ENCODE measurements around the gene LCNL1.

LCNL1 gene

DNA sequence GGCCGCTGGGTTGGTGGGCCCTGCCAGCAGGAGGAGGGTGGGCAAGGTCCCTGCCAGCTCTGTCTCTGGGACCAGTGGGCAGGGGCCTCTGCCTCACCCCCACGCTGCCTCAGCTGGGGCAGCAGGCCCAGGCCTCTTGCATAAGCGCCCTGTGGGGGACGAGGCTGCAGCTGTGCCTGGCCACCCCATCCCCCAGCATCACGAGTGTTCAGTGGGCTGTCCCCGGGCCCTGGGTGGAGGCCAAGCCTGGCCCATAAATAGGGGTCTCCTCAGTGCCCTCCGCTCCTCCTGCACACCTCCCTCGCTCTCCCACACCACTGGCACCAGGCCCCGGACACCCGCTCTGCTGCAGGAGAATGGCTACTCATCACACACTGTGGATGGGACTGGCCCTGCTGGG is 5.6 kb upstream of the LCNL1 start, which contains the start of gene PTGDS:
PTGDS (plus strand) TSS at position 282 of the 400 bp plus-strand sequence; CDS start at position 357, 75 bp downstream.
- no peak for FAIRE-seq

- no peak for FAIRE-seq
These were observed 5.1 kb upstream of the LCNL1 start for GRCh38 chr9:136977649-136978072.

DNA sequence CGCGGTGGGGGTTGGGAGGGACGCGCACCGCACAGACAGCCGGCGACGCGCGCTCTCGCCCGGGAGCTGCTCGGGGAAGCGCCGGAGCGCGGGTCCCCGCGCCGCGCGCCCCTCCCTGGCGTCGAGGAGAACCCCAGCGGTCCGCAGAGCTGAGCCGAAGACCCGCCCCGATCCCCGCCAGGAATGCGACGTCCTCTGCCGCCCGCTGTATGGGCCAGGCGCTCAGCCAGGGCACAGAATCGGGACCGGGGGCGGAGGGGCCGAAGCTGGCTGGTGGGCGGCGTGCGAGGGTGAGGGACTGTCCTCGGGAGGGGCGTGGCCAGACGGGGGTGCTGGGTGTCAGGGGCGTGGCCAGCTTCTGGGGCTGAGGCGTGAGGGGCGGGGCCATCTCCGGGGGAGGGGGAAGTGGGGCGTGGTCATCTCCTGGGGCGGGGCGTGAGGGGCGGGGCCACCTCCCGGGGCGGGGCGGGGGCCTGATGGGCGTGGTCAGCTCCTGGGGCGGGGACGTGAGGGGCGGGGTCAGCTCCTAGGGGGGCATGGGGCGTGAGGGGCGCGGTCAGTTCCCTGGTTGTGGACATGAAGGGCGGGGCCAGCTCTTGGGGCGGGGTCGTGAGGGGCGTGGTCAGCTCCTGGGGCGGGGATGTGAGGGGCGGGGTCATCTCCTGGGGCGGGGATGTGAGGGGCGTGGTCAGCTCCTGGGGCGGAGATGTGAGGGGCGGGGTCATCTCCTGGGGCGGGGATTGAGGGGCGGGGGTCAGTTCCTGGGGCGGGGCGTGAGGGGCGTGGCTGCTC is 4.5 kb upstream of the LCNL1 start:
- FAIRE-seq, result no peak

GRCh38 chr9:136978865-136979544 is 3.8 kb upstream of the LCNL1 start:
- FAIRE-seq, result no peak

- FAIRE-seq, result no peak
These were observed 2.8 kb upstream of the LCNL1 start for GRCh38 chr9:136979769-136980587.

- FAIRE-seq, result no peak
These were observed 1.9 kb upstream of the LCNL1 start for GRCh38 chr9:136980669-136981478.

GRCh38 chr9:136981588-136982231 is 1.1 kb upstream of the LCNL1 start:
- FAIRE-seq, result no peak

- no peak for FAIRE-seq
These were observed 374 bp downstream of the LCNL1 start for GRCh38 chr9:136983167-136983566.

DNA sequence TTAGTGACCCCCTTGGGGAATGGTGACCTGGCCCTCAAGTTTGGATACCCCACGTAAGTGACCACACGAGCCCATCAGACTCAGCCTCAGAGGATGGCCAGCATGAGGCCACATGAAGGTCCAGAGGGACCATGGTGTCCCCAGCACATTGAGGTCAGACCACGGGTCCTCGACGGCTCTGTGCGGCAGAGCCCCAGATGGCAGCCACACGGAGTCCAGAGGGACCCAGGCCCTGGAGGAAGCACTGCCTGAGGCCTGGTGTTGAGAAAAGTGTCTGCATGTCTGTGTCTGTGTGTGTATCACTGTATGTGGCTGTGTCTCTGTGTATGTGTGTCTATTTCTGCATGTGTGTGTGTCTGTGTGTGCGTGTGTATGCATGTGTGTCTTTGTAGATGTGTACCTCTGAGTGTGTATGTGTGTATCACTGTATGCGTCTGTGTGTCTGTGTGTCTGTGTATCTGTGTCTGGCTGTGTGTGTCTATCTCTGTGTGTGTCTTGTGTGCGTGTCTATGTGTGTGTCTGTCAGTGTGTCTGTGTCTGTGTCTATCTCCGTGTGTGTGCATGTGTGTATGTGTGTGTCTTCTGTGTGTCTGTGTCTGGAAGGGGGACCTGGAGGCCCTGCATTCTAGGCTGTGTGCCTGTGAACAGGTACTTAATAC is 992 bp downstream of the LCNL1 start:
- no peak for FAIRE-seq

- no peak for FAIRE-seq
These were observed 1.8 kb downstream of the LCNL1 start for GRCh38 chr9:136984464-136985026.

GRCh38 chr9:136985027-136985602 is 2.3 kb downstream of the LCNL1 start:
- no peak for FAIRE-seq

- FAIRE-seq, result no peak
These were observed 3.1 kb downstream of the LCNL1 start for GRCh38 chr9:136985853-136986252.

- no peak for FAIRE-seq
These were observed 6.1 kb downstream of the LCNL1 start for GRCh38 chr9:136988872-136989271.

- FAIRE-seq, result no peak
These were observed 7.6 kb downstream of the LCNL1 start for GRCh38 chr9:136990242-136990911.

DNA sequence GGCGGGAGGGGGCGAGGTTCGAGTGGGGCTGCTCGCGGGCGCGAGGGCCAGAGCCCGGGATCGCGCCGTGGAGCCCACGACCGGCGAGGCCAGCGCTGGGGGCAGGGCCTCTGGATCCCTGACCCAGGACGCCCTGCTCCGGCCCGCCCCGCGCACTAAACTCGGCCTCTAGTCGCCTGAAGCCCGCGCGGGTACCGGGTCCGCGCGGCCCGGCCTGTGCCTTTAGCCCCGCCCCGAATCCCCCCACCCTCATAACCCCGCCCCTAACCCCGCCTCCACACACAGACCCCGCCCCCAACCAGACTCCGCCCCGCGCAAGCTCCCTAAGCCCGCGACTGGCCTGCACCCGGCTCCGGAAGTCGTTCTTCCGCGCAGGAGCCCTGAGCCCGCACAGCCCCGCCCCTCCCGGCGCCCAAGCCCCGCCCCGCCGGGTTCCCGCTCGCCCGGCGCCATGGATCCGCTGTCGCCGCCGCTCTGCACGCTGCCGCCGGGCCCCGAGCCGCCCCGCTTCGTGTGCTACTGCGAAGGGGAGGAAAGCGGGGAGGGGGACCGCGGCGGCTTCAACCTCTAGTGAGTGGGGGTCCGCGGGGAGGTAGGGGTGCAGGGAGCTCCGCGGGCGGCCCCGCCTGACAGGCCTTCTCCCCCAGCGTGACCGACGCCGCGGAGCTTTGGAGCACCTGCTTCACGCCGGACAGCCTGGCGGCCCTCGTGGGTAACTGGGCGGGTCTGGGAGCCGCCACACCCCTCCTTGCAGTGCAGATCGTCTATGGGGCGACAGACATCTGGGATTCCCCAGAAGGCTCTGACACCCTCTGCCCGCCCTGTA is 9.4 kb downstream of the LCNL1 start, which contains the start of gene PAXX:
PAXX (plus strand) TSS at position 430 of the 826 bp plus-strand sequence; CDS start at position 452, 22 bp downstream.
- no peak for FAIRE-seq

GRCh38 chr9:136992819-136993369 is 10.1 kb downstream of the LCNL1 start:
- no peak for FAIRE-seq

DNA sequence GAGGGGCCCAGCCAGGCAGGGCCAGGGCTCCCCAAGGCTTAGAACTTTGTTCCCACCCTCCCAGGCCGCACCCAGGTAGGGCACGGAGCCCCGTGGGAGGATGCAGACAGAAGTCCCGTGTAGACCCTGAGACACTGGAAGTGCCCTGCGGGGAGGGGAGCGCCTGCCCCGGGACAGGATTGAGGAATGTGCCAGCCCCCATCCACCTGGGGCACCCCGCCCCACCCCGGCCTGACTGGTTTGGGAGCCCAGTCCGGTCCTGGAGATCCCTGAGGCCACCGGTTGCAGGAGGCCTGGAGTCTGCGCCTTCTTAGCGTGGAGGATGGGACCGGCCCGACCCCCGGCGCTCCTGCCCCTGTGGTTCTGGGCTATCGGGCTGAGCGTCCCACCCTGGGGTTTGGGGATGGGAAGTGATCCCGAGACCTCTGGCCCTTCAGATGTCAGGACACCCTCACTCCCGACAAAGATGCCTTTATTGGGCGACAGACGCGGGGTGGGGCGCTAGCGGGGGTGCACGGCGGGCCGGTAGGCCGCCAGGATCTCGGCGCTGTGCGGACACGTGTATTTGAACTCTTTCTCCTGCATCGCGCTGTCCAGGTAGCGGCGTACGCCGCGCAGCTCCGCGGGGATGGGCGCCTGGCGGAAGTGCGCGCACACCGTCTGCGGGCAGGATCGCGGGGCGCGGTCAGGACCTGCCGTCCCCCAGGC is 11.5 kb downstream of the LCNL1 start:
- FAIRE-seq, result no peak

GRCh38 chr9:136994888-136995230 is 12.1 kb downstream of the LCNL1 start:
- no peak for FAIRE-seq
